Testis (tissue), 5 donors: ENCODE data around the gene TYW1. TPM values are rescaled to one million over a fixed set of nuclear protein-coding genes. Genes with fewer than 3 reads are reported as not detected.
A peak's percentile ranks its signal among the peaks of the same experiment; 100 is the strongest.
"Not testable (repeated sequence)": the region's sequence is repeated elsewhere in the genome, so short reads cannot be mapped to it uniquely, and the experiment has no call there.

ENCODE experiments used
- DNase-seq: peaks from one replicate; pipeline ENCODE4 v3.0.0-alpha.2; 2019
- H3K27ac ChIP-seq, 2 donors: fragments of 200-600 bp; sonication (generic); one replicate each; pipeline ENCODE4 v1.5.1; 2019
- H3K27me3 ChIP-seq: fragments of 200-600 bp; sonication (generic); one replicate; pipeline ENCODE4 v1.5.1; 2019
- H3K36me3 ChIP-seq: fragments of 200-600 bp; sonication (generic); one replicate; pipeline ENCODE4 v1.5.1; 2017; ENCODE audit warnings: low read depth; ENCODE audit errors: missing control alignments
- H3K4me1 ChIP-seq: fragments of 200-600 bp; sonication (generic); one replicate; pipeline ENCODE4 v1.5.1; 2019
- H3K4me3 ChIP-seq, 2 donors: fragments of 200-600 bp; sonication (generic); one replicate each; pipeline ENCODE4 v1.5.1; 2017 to 2019
- H3K9me3 ChIP-seq: fragments of 200-600 bp; sonication (generic); one replicate; pipeline ENCODE4 v1.5.1; 2017
- CTCF ChIP-seq, 3 experiments: fragments of 450-650 bp in 2 of 3; fragments of 200-600 bp in 1 of 3; sonication (generic) in 1 of 3; IDR thresholded peaks; one replicate each; pipeline ENCODE4 v1.5.1; 2016 to 2019; ENCODE audit warnings: antibody characterized with exemption in 3 of 3, mild to moderate bottlenecking in 2 of 3, moderate library complexity in 1 of 3
- POLR2A ChIP-seq: fragments of 450-650 bp; IDR thresholded peaks from one replicate; pipeline ENCODE4 v1.6.1; 2017; ENCODE audit warnings: antibody characterized with exemption, mild to moderate bottlenecking, moderate library complexity
- WGBS, 2 donors: methylation state at CpG; one replicate each; pipeline ENCODE4 v1.1.5; 2018; 5-methylcytosine and 5-hydroxymethylcytosine counted together
- intact Hi-C: fragments of 100-400 bp; cut with DNase I; formaldehyde crosslinking; loops from one replicate; pipeline ENCODE4 v1.15.1; 2023; ENCODE audit warnings: low total_unique reads
- long read RNA-seq, 2 donors: transcript quantifications; one replicate each; lab custom pipeline, GENCODE V29; 2026
- polyA plus RNA-seq: library from polyadenylated mRNA; stranded (reverse); fragments of 350-450 nt; fragmentation: Illumina TruSeq; extraction: RNeasy Lipid Tissue Mini Kit (QIAGEN cat#74804); gene quantifications from one replicate; pipeline ENCODE4 v1.2.3, GENCODE V29; 2014; ENCODE audit warnings: low read depth, low replicate concordance; ENCODE audit not compliant: insufficient read depth
- total RNA-seq, 2 donors: library from RNA; depleted of rRNA; stranded (reverse); fragments of >200 nt; gene quantifications; one replicate each; pipeline ENCODE4 v1.2.3, GENCODE V29; 2016

The TYW1 gene
- total RNA-seq (10 to 100 TPM; 21.7 to 22.8 TPM), polyA plus RNA-seq (16.9 TPM)
- long read RNA-seq, donor 1, partial matches to known transcripts, result 0 of 4 reads
- long read RNA-seq, donor 1, other reads (novel, unspliced or antisense), result 0 of 4 reads
- long read RNA-seq, donor 2, partial matches to known transcripts, result 0 of 2 reads
- long read RNA-seq, donor 2, other reads (novel, unspliced or antisense), result 0 of 2 reads

GRCh38 chr7:66996444-66997191 is at the start of gene TYW1:
Gene TYW1 (plus strand): TSS chr7:66996833. CDS start chr7:66996979, 146 bp downstream.
- H3K36me3 ChIP-seq, H3K9me3 ChIP-seq, intact Hi-C loops, H3K27me3 ChIP-seq, H3K4me1 ChIP-seq: not testable (repeated sequence)
- DNase-seq, result peak; percentile 99
- 0 to 1% methylated on average over 19 to 43 of the region's 44 CpGs for WGBS, 2 donors
- peak within 1 kb of the TSS; percentile 75 to 81 for H3K4me3 ChIP-seq
- H3K27ac ChIP-seq, result peak within 1 kb of the TSS; percentile 82 to 93

GRCh38 chr7:66948480-66949109 is 48.0 kb upstream of the TYW1 start:
- 88 to 90% methylated on average over 19 of the region's 19 CpGs for WGBS, 2 donors
- Histone ChIP-seq H3K27ac (no peak overlapping the region), H3K4me1 (no peaks in the 10 kb centered on the region), H3K36me3 (no peaks in the 10 kb centered on the region), H3K27me3 (no peaks in the 10 kb centered on the region), H3K9me3 (no peaks in the 10 kb centered on the region), H3K4me3 (no peak overlapping the region)
- intact Hi-C loops, result no loop called here
- DNase-seq, result no peak
- no peak for TF ChIP-seq CTCF (IDR thresholded peaks at IDR 0.05)
- no peak for TF ChIP-seq POLR2A

GRCh38 chr7:66950311-66950710 is 46.3 kb upstream of the TYW1 start:
- no peak for DNase-seq
- TF ChIP-seq POLR2A (no peak), CTCF (IDR thresholded peaks at IDR 0.05) (no peak)
- 83 to 84% methylated on average over 3 of the region's 3 CpGs for WGBS, 2 donors
- no peaks in the 10 kb centered on the region for H3K4me1 ChIP-seq
- no peaks in the 10 kb centered on the region for H3K27me3 ChIP-seq
- intact Hi-C loops, result no loop called here
- H3K4me3 ChIP-seq, result no peak overlapping the region
- no peaks in the 10 kb centered on the region for H3K9me3 ChIP-seq
- no peak overlapping the region for H3K27ac ChIP-seq
- H3K36me3 ChIP-seq, result no peaks in the 10 kb centered on the region

GRCh38 chr7:66950763-66951162 is 45.9 kb upstream of the TYW1 start:
- intact Hi-C loops, result no loop called here
- no peaks in the 10 kb centered on the region for H3K36me3 ChIP-seq
- H3K27me3 ChIP-seq, result no peaks in the 10 kb centered on the region
- H3K4me1 ChIP-seq, result no peaks in the 10 kb centered on the region
- no peak overlapping the region for H3K27ac ChIP-seq
- no peak overlapping the region for H3K4me3 ChIP-seq
- no peak for DNase-seq
- WGBS, 2 donors, result 91 to 93% methylated on average over 8 of the region's 8 CpGs
- TF ChIP-seq CTCF (IDR thresholded peaks at IDR 0.05), result no peak
- TF ChIP-seq POLR2A, result no peak
- H3K9me3 ChIP-seq, result no peaks in the 10 kb centered on the region

GRCh38 chr7:66952343-66953043 is 44.1 kb upstream of the TYW1 start:
- Histone ChIP-seq H3K36me3 (no peaks in the 10 kb centered on the region), H3K9me3 (no peaks in the 10 kb centered on the region), H3K27me3 (no peaks in the 10 kb centered on the region), H3K4me3 (no peak overlapping the region), H3K4me1 (no peaks in the 10 kb centered on the region), H3K27ac (no peak overlapping the region)
- 86 to 90% methylated on average over 7 to 11 of the region's 11 CpGs for WGBS, 2 donors
- no peak for DNase-seq
- TF ChIP-seq CTCF (IDR thresholded peaks at IDR 0.05) (no peak), POLR2A (no peak)
- intact Hi-C loops, result no loop called here
